Endothelial cell of umbilical vein (primary cell): ENCODE data around the gene MTREX. TPM values are rescaled to one million over a fixed set of nuclear protein-coding genes. Genes with fewer than 3 reads are reported as not detected.

ENCODE experiments used
- BruUV-seq: library from RNA; stranded (reverse); fragments of 400-500 nt; replicated peaks from 2 replicates; lab custom pipeline; 2021; lab: Mats Ljungman, UMichigan
- CTCF ChIA-PET: fragments of 300-600, 350-600 bp; sonication (Branson Sonifier 250); formaldehyde crosslinking; loops from one replicate; lab custom pipeline; 2021; ENCODE audit warnings: antibody characterized with exemption, inconsistent platforms; lab: Charles Lee
- POLR2A ChIA-PET: fragments of 300-600, 350-600 bp; sonication (Branson Sonifier 250); formaldehyde crosslinking; loops from one replicate; lab custom pipeline; 2021; ENCODE audit warnings: antibody characterized with exemption, inconsistent platforms; lab: Charles Lee
- DNase-seq: peaks from one replicate; pipeline ENCODE4 v3.0.0-alpha.2; 2011; ENCODE audit warnings: low read depth, low spot score
- FAIRE-seq: peaks from 2 replicates; lab custom pipeline; 2011; peaks lifted over from hg19 to GRCh38; lab: Jason Lieb, UNC
- H2AFZ ChIP-seq: 2 replicates; pipeline ENCODE4 v1.6.0; 2012; ENCODE audit warnings: low read depth, low read length, control low read depth, inconsistent platforms
- H3K27ac ChIP-seq: 2 replicates; pipeline ENCODE4 v1.5.1; 2011; ENCODE audit warnings: low read depth, mild to moderate bottlenecking, control low read depth, low read length, moderate library complexity; ENCODE audit not compliant: insufficient read depth
- H3K27me3 ChIP-seq, 2 experiments: 2 replicates each; pipeline versions ENCODE4 v1.6.0 to v1.6.1; 2011; ENCODE audit warnings: low read length in 2 of 2, mixed read lengths in 1 of 2; ENCODE audit not compliant: control insufficient read depth in 2 of 2, insufficient read depth in 2 of 2
- H3K36me3 ChIP-seq, 2 experiments: 2 replicates in 1 of 2; 3 replicates in 1 of 2; pipeline ENCODE4 v1.5.1; 2011; ENCODE audit warnings: low read length in 2 of 2, mild to moderate bottlenecking in 1 of 2, moderate library complexity in 1 of 2; ENCODE audit not compliant: control insufficient read depth in 2 of 2, insufficient read depth in 2 of 2; ENCODE audit errors: extremely low read depth in 1 of 2
- H3K4me1 ChIP-seq: 3 replicates; pipeline ENCODE4 v1.5.1; 2011; ENCODE audit warnings: mild to moderate bottlenecking, low read length; ENCODE audit not compliant: control insufficient read depth, insufficient read depth; ENCODE audit errors: extremely low read depth
- H3K4me2 ChIP-seq: 2 replicates; pipeline ENCODE4 v1.6.1; 2011; ENCODE audit warnings: low read length, control low read depth, mixed read lengths; ENCODE audit not compliant: insufficient read depth
- H3K4me3 ChIP-seq, 3 experiments: fragments of 200-600 bp in 1 of 3; sonication (generic), shearing (Covaris generic) in 1 of 3; replicated peaks in 1 of 3; 2 replicates each; pipeline ENCODE4 v1.5.1; 2011 to 2016; ENCODE audit warnings: control low read depth in 3 of 3, low read length in 3 of 3, mild to moderate bottlenecking in 2 of 3, inconsistent platforms in 1 of 3, low read depth in 1 of 3, moderate library complexity in 1 of 3; ENCODE audit not compliant: insufficient read depth in 1 of 3
- H3K79me2 ChIP-seq: 2 replicates; pipeline ENCODE4 v1.6.0; 2012; ENCODE audit warnings: low read length, inconsistent platforms; ENCODE audit not compliant: control insufficient read depth, insufficient read depth
- H3K9ac ChIP-seq: replicated peaks from 2 replicates; pipeline ENCODE3; 2011; ENCODE audit warnings: low read length, control low read depth; ENCODE audit not compliant: insufficient read depth; ENCODE audit errors: extremely low read depth
- H3K9me1 ChIP-seq: replicated peaks from 3 replicates; pipeline ENCODE4 v1.6.0; 2011; ENCODE audit warnings: mild to moderate bottlenecking, low read length; ENCODE audit not compliant: control insufficient read depth, insufficient read depth; ENCODE audit errors: extremely low read depth
- H3K9me3 ChIP-seq: replicated peaks from 2 replicates; pipeline ENCODE4 v1.5.1; 2012; ENCODE audit warnings: low read length, inconsistent platforms; ENCODE audit not compliant: control insufficient read depth, insufficient read depth
- H4K20me1 ChIP-seq: replicated peaks from 2 replicates; pipeline ENCODE3; 2011; ENCODE audit warnings: mild to moderate bottlenecking, low read length; ENCODE audit not compliant: control insufficient read depth, insufficient read depth; ENCODE audit errors: extremely low read depth
- CTCF ChIP-seq, 2 donors: IDR thresholded peaks; 1 replicate in 1 of 2; 2 replicates in 1 of 2; pipeline ENCODE4 v1.5.1; 2011; ENCODE audit warnings: low read length in 2 of 2, mild to moderate bottlenecking in 2 of 2, moderate library complexity in 2 of 2, control low read depth in 1 of 2, inconsistent platforms in 1 of 2, low read depth in 1 of 2; ENCODE audit not compliant: insufficient read depth in 1 of 2; ENCODE audit errors: extremely low read depth in 1 of 2
- EZH2 ChIP-seq: IDR thresholded peaks from 2 replicates; pipeline ENCODE4 v1.6.1; 2012; ENCODE audit warnings: borderline replicate concordance, low read depth, mild to moderate bottlenecking, moderate library complexity, low read length, inconsistent platforms; ENCODE audit not compliant: severe bottlenecking
- FOS ChIP-seq: IDR thresholded peaks from 2 replicates; pipeline ENCODE4 v1.6.1; 2011; ENCODE audit warnings: mild to moderate bottlenecking, low read length, moderate library complexity, borderline replicate concordance; ENCODE audit not compliant: insufficient read depth
- GATA2 ChIP-seq: IDR thresholded peaks from 2 replicates; pipeline ENCODE4 v1.7.0; 2011; ENCODE audit warnings: low read depth, mild to moderate bottlenecking, moderate library complexity, mixed read lengths, low read length; ENCODE audit not compliant: insufficient read length, insufficient read depth
- JUN ChIP-seq: IDR thresholded peaks from 2 replicates; pipeline ENCODE4 v1.6.1; 2011; ENCODE audit warnings: borderline replicate concordance, low read depth; ENCODE audit not compliant: insufficient read length, insufficient read depth
- MYC ChIP-seq: IDR thresholded peaks from one replicate; pipeline ENCODE4 v1.6.1; 2011; ENCODE audit warnings: mild to moderate bottlenecking, low read depth, low read length
- POLR2A ChIP-seq: IDR thresholded peaks from 2 replicates; pipeline ENCODE4 v1.6.1; 2012; ENCODE audit warnings: low read depth, mild to moderate bottlenecking, control low read depth, low read length
- POLR2AphosphoS5 ChIP-seq: IDR thresholded peaks from 2 replicates; pipeline ENCODE4 v1.6.1; 2012; ENCODE audit warnings: low read depth, mild to moderate bottlenecking, control low read depth, low read length, moderate library complexity; ENCODE audit not compliant: insufficient read depth
- dilution Hi-C: fragments of 300-500 bp; cut with MboI; formaldehyde crosslinking; loops from one replicate; pipeline ENCODE4 v1.15.0; 2019; ENCODE audit warnings: low sequenced_read_pairs; ENCODE audit not compliant: extremely low pct_ligation_motif_present
- intact Hi-C: fragments of 100-400 bp; cut with micrococcal nuclease; formaldehyde crosslinking; loops from one replicate; pipeline ENCODE4 v1.10.0; 2022
- polyA plus RNA-seq, 4 experiments: library from polyadenylated mRNA; depleted of rRNA in 3 of 4; stranded (reverse) in 3 of 4; unstranded in 1 of 4; fragments of >200 nt; gene quantifications; 2 replicates each; pipeline versions ENCODE4 v1.2.1 to v1.2.3, GENCODE V29; 2011 to 2012; ENCODE audit warnings: missing spikeins in 1 of 4
- total RNA-seq: library from RNA; stranded (reverse); gene quantifications from 2 replicates; pipeline ENCODE4 v1.2.3, GENCODE V29; 2021
- TF ChIP-seq, protein P1 (sequence below): IDR thresholded peaks from 2 replicates; pipeline ENCODE4 v1.6.1; 2011; ENCODE audit not compliant: insufficient read depth, insufficient read length

MTREX gene
- total and polyA plus RNA-seq, 2 donors (not counting 3 experiments of a cell fraction or from before 2014, with no cell fraction given): 9.8 to 76.3 TPM

DNA sequence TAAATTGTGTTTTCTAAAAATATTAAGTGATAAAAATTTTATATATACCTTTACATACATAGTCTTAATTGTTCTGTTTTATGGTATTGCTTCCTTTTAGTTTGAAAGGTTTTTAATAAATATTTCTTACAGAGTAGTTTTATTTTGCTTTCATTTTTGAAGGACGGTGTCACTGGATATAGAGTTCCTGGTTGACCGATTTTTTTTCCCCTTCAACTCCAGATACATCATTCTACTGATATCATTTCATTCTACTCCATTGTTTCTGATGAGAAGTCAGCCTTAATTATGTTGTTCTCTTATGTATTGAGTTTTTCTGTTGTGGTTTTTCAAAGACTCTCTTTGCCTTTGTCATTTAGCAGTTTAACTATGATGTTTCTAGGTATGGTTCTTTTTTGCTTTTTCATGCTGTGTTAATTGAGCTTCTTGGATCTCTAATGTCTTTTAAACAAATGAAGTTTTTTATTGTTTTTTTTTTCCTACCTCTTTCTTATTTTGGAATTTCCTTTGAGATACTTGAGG, 30.4 kb downstream of the MTREX start:
- H3K36me3 ChIP-seq: peaks cover 0 to 5% of the 10 kb centered on the region in 2 experiments
- no peaks in the 10 kb centered on the region for H3K9me1 ChIP-seq
- intact Hi-C loops (no loop called here), dilution Hi-C loops (no loop called here)
- H2AFZ ChIP-seq: no peak overlapping the region
- H3K79me2 ChIP-seq: peaks cover 38% of the 10 kb centered on the region
- TF ChIP-seq POLR2AphosphoS5 (no peak), POLR2A (no peak), FOS (no peak), JUN (no peak), CTCF (IDR thresholded peaks at IDR 0.05; ENCODE audit: extremely low read depth in 1 of 2, insufficient read depth in 1 of 2, low read depth in 1 of 2, low read length in 2 of 2) (no peak), GATA2 (no peak), MYC (no peak), EZH2 (no peak)
- TF ChIP-seq, protein P1, sequence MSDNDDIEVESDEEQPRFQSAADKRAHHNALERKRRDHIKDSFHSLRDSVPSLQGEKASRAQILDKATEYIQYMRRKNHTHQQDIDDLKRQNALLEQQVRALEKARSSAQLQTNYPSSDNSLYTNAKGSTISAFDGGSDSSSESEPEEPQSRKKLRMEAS: no peak
- ChIA-PET CTCF (no interaction called here), POLR2A (no interaction called here)
- H3K4me1 ChIP-seq: no peaks in the 10 kb centered on the region
- H4K20me1 ChIP-seq: no peaks in the 10 kb centered on the region
- FAIRE-seq: no peak
- H3K27ac ChIP-seq: no peak overlapping the region
- no peaks in the 10 kb centered on the region for H3K9me3 ChIP-seq
- H3K9ac ChIP-seq: no peak overlapping the region
- no TSS peak for BruUV-seq
- no peak overlapping the region for H3K4me3 ChIP-seq
- peak; percentile 31 for DNase-seq
- no peaks in the 10 kb centered on the region for H3K27me3 ChIP-seq
- H3K4me2 ChIP-seq: peak overlapping the region; percentile 21
